Right lung (tissue), 5 donors: Measurements from ENCODE around the gene ERBIN. TPM values are rescaled to one million over a fixed set of nuclear protein-coding genes. Genes with fewer than 3 reads are reported as not detected.

Source experiments
- DNase-seq, 2 donors: peaks; one replicate each; pipeline ENCODE4 v3.0.0-alpha.2; 2013
- polyA plus RNA-seq, 5 donors: library from polyadenylated mRNA; unstranded; fragments of 120-200 nt; gene quantifications; one replicate each; pipeline versions ENCODE4 v1.2.1 to v1.2.3, GENCODE V29; 2013; ENCODE audit warnings: inconsistent platforms in 1 of 5, low replicate concordance in 1 of 5; ENCODE audit not compliant: insufficient read length in 5 of 5, insufficient read depth in 1 of 5

Gene ERBIN
- polyA plus RNA-seq, 5 donors: 57.3 to 85.2 (median 80.2) TPM

GRCh38 chr5:66100851-66101250 lies 174.5 kb downstream of the ERBIN start:
- no peak for DNase-seq

- DNase-seq: no peak
Observed at GRCh38 chr5:66113160-66113559, 186.8 kb downstream of the ERBIN start.

- no peak for DNase-seq
Observed at GRCh38 chr5:66118304-66118703, 191.9 kb downstream of the ERBIN start.

GRCh38 chr5:66122379-66123034 lies 196.1 kb downstream of the ERBIN start:
- no peak for DNase-seq

- DNase-seq: no peak
Observed at GRCh38 chr5:66129144-66129543, 202.8 kb downstream of the ERBIN start.

- no peak for DNase-seq
Observed at GRCh38 chr5:66130493-66130892, 204.1 kb downstream of the ERBIN start.

Other genes starting within 250 kb of the ERBIN start
- 1 to 10 TPM; 5.0 to 9.8 (median 9.1) TPM for gene SGTB, start 204.5 kb upstream of the ERBIN start, polyA plus RNA-seq
- 10 to 100 TPM; 14.0 to 25.9 (median 23.1) TPM for gene NLN, start 204.4 kb upstream of the ERBIN start, polyA plus RNA-seq
- 100 to 1,000 TPM; 112 to 192 (median 187) TPM for gene SREK1, start 217.7 kb downstream of the ERBIN start, polyA plus RNA-seq